Measurements from ENCODE around the gene TRAF3IP3.

Gene TRAF3IP3

GRCh38 chr1:209751627-209752231, 4.1 kb upstream of the TRAF3IP3 start:
- H3K9ac ChIP-seq (ENCODE audit: low read depth, low read length): no peak overlapping the region
- H3K4me1 ChIP-seq (ENCODE audit: insufficient read depth, low read length): peaks cover 13% of the 10 kb centered on the region
- no peak overlapping the region for H3K4me3 ChIP-seq (ENCODE audit: low read length)
- no peaks in the 10 kb centered on the region for H3K36me3 ChIP-seq (ENCODE audit: insufficient read depth, low read length)
- no peaks in the 10 kb centered on the region for H3K9me3 ChIP-seq (ENCODE audit: insufficient read depth, low read depth, low read length)
- 87% methylated on average over 5 of the region's 5 CpGs for WGBS
- peaks cover 10% of the 10 kb centered on the region for H3K27me3 ChIP-seq (ENCODE audit: insufficient read depth, low read length)
- H3K27ac ChIP-seq (ENCODE audit: low read depth, low read length): no peak overlapping the region

- Histone ChIP-seq H3K4me1 (ENCODE audit: insufficient read depth, low read length) (peaks cover 13% of the 10 kb centered on the region), H3K36me3 (ENCODE audit: insufficient read depth, low read length) (no peaks in the 10 kb centered on the region), H3K27ac (ENCODE audit: low read depth, low read length) (no peak overlapping the region), H3K9me3 (ENCODE audit: insufficient read depth, low read depth, low read length) (no peaks in the 10 kb centered on the region), H3K27me3 (ENCODE audit: insufficient read depth, low read length) (peaks cover 10% of the 10 kb centered on the region), H3K4me3 (ENCODE audit: low read length) (no peak overlapping the region), H3K9ac (ENCODE audit: low read depth, low read length) (no peak overlapping the region)
- WGBS: 93% methylated on average over 2 of the region's 3 CpGs
Observed at GRCh38 chr1:209752890-209753289, 3.0 kb upstream of the TRAF3IP3 start.

GRCh38 chr1:209755256-209755655, 597 bp upstream of the TRAF3IP3 start:
- 100% methylated on average over 1 of the region's 1 CpG for WGBS
- H3K9ac ChIP-seq (ENCODE audit: low read depth, low read length): no peak overlapping the region
- H3K4me1 ChIP-seq (ENCODE audit: insufficient read depth, low read length): no peaks in the 10 kb centered on the region
- H3K27ac ChIP-seq (ENCODE audit: low read depth, low read length): no peak overlapping the region
- H3K4me3 ChIP-seq (ENCODE audit: low read length): no peak overlapping the region
- H3K36me3 ChIP-seq (ENCODE audit: insufficient read depth, low read length): no peaks in the 10 kb centered on the region
- peaks cover 3% of the 10 kb centered on the region; the same call in 1 of the 2 replicates for H3K27me3 ChIP-seq (ENCODE audit: insufficient read depth, low read length)
- H3K9me3 ChIP-seq (ENCODE audit: insufficient read depth, low read depth, low read length): no peaks in the 10 kb centered on the region

DNA sequence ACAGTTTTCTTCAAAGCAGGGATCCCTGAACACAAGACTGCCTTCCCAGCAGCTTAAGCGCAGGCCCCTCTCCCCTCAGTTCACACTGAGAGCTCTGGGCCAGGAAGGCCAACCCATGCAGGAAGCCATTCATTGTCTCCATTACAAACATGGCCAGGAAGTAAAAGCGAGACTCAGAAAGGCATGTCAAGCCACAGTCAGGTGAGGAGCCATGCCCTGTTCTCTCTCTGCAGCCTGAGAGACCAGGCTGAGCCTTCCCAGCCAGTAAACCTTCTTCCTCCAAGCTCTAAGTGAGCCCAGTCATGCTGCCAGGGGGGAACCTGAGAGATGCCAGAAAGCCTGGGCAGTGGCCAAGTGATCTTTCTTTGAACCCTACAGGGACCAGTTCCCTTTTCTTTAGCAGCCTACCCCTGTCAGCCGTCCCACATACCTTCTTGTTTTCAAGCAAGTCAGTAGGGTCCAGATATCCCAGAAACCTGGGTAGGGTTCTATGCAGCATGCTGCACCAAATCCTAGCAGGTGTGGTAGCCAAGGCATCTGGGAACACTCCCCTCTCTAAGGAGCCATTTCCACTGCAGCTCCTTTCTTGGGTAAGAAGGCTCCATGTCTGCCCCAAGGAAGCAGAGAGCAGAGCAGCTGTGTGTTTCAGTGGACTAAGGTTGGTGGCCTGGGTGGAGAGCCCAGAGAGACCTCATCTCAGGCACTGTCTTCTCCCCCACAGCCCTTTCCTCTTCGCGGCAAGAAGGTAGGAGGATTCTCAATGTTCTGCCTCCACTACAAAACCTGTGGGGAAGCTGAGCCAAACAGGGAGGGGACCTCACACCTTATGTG, 977 bp downstream of the TRAF3IP3 start:
- Histone ChIP-seq H3K4me3 (ENCODE audit: low read length) (no peak overlapping the region), H3K9me3 (ENCODE audit: insufficient read depth, low read depth, low read length) (no peaks in the 10 kb centered on the region), H3K4me1 (ENCODE audit: insufficient read depth, low read length) (no peaks in the 10 kb centered on the region), H3K27me3 (ENCODE audit: insufficient read depth, low read length) (peaks cover 3% of the 10 kb centered on the region; the same call in 1 of the 2 replicates), H3K36me3 (ENCODE audit: insufficient read depth, low read length) (no peaks in the 10 kb centered on the region), H3K27ac (ENCODE audit: low read depth, low read length) (no peak overlapping the region), H3K9ac (ENCODE audit: low read depth, low read length) (no peak overlapping the region)
- WGBS: 91% methylated on average over 5 of the region's 5 CpGs

DNA sequence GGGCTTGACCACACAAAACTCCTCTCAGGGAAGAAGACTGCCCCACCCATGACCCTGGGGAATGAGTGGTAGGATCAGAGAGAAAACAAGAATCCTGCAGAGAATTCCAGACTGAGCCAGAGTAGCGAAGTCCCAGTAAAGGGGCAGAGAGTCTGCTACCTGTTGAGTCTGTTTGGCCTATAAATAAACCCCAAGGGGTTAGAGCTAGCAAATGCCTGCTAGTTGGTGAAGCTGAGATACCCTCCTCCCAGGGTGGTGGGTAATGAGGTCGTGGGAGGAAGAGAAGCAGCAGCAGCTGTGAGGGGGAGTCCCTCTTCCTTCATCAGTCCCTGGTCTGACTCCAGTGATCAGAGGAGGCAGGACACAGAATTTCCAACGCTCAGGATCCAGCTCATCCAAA, 2.5 kb downstream of the TRAF3IP3 start:
- no peak overlapping the region for H3K27ac ChIP-seq (ENCODE audit: low read depth, low read length)
- no peak overlapping the region for H3K4me3 ChIP-seq (ENCODE audit: low read length)
- no peaks in the 10 kb centered on the region for H3K9me3 ChIP-seq (ENCODE audit: insufficient read depth, low read depth, low read length)
- 77% methylated on average over 3 of the region's 3 CpGs for WGBS
- no peaks in the 10 kb centered on the region for H3K36me3 ChIP-seq (ENCODE audit: insufficient read depth, low read length)
- peaks cover 6% of the 10 kb centered on the region for H3K27me3 ChIP-seq (ENCODE audit: insufficient read depth, low read length)
- no peaks in the 10 kb centered on the region for H3K4me1 ChIP-seq (ENCODE audit: insufficient read depth, low read length)
- H3K9ac ChIP-seq (ENCODE audit: low read depth, low read length): no peak overlapping the region

GRCh38 chr1:209759829-209760359, 4.0 kb downstream of the TRAF3IP3 start:
- H3K36me3 ChIP-seq (ENCODE audit: insufficient read depth, low read length): no peaks in the 10 kb centered on the region
- H3K4me3 ChIP-seq (ENCODE audit: low read length): no peak overlapping the region
- peaks cover 6% of the 10 kb centered on the region for H3K27me3 ChIP-seq (ENCODE audit: insufficient read depth, low read length)
- H3K4me1 ChIP-seq (ENCODE audit: insufficient read depth, low read length): no peaks in the 10 kb centered on the region
- WGBS: 89% methylated on average over 12 of the region's 12 CpGs
- H3K27ac ChIP-seq (ENCODE audit: low read depth, low read length): no peak overlapping the region
- H3K9me3 ChIP-seq (ENCODE audit: insufficient read depth, low read depth, low read length): no peaks in the 10 kb centered on the region
- no peak overlapping the region for H3K9ac ChIP-seq (ENCODE audit: low read depth, low read length)

DNA sequence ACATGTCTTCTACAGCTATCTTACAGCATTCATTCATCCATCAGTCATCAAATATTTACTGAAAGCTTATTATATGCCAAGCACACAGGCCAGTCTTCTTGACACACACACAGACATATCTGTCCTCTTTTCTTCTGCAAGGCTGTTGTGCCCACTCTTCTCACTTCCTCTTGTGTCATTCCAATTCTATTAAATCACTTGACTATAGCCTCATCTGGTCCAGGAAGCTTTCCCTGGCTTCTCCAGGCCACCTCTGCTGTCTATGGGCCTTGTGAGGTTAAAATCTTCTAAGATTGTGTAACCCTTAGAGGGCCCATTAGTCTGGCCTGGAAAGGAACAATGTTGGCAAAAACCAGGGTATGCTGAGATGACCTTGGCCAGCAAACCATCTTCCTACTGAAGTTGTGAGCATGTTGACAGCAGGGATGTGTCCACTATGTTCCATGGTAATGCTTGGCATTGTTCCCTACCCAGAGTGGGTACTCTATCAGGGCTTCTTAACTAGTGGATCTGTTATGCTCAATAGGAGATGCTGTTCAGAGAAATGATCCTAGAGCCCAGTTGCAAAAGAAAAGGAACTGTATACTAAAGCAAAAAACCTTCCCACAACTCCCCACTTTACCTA, 5.3 kb downstream of the TRAF3IP3 start:
- H3K9ac ChIP-seq (ENCODE audit: low read depth, low read length): no peak overlapping the region
- H3K4me1 ChIP-seq (ENCODE audit: insufficient read depth, low read length): no peaks in the 10 kb centered on the region
- no peak overlapping the region for H3K4me3 ChIP-seq (ENCODE audit: low read length)
- peaks cover 6% of the 10 kb centered on the region for H3K27me3 ChIP-seq (ENCODE audit: insufficient read depth, low read length)
- no peaks in the 10 kb centered on the region for H3K9me3 ChIP-seq (ENCODE audit: insufficient read depth, low read depth, low read length)
- H3K27ac ChIP-seq (ENCODE audit: low read depth, low read length): no peak overlapping the region
- H3K36me3 ChIP-seq (ENCODE audit: insufficient read depth, low read length): no peaks in the 10 kb centered on the region

DNA sequence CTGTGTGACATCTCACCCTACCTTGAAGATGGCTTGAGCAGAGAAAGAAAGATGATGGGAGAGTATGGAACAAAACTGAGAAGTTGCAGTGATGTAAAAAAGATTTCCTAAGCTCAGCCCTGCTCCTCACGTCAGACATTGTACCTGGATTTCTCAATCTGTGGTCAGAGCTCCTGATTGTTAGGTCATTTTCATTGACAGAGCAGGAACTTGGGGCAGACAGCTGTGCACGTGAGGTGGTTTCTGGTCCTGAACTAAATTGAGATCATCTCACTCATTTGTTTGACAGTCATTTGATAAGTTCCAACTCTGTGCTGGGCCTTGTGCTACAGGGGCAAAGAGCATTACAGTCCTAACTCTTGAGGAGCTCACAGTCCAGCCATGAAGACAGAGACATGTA, 10.2 kb downstream of the TRAF3IP3 start:
- H3K27ac ChIP-seq (ENCODE audit: low read depth, low read length): no peak overlapping the region
- no peak overlapping the region for H3K9ac ChIP-seq (ENCODE audit: low read depth, low read length)
- no peak overlapping the region for H3K4me3 ChIP-seq (ENCODE audit: low read length)
- H3K27me3 ChIP-seq (ENCODE audit: insufficient read depth, low read length): peaks cover 3% of the 10 kb centered on the region; the same call in 1 of the 2 replicates
- WGBS: 95% methylated on average over 2 of the region's 2 CpGs
- 0 out of 2 replicates have a peak, but pooled peaks cover 3% of the 10 kb centered on the region for H3K4me1 ChIP-seq (ENCODE audit: insufficient read depth, low read length)
- no peaks in the 10 kb centered on the region for H3K9me3 ChIP-seq (ENCODE audit: insufficient read depth, low read depth, low read length)
- H3K36me3 ChIP-seq (ENCODE audit: insufficient read depth, low read length): no peaks in the 10 kb centered on the region

GRCh38 chr1:209767096-209767495, 11.2 kb downstream of the TRAF3IP3 start:
- Histone ChIP-seq H3K27ac (ENCODE audit: low read depth, low read length) (no peak overlapping the region), H3K27me3 (ENCODE audit: insufficient read depth, low read length) (peaks cover 2% of the 10 kb centered on the region; the same call in 1 of the 2 replicates), H3K36me3 (ENCODE audit: insufficient read depth, low read length) (no peaks in the 10 kb centered on the region), H3K4me1 (ENCODE audit: insufficient read depth, low read length) (0 out of 2 replicates have a peak, but pooled peaks cover 3% of the 10 kb centered on the region), H3K9me3 (ENCODE audit: insufficient read depth, low read depth, low read length) (no peaks in the 10 kb centered on the region), H3K9ac (ENCODE audit: low read depth, low read length) (no peak overlapping the region), H3K4me3 (ENCODE audit: low read length) (no peak overlapping the region)

DNA sequence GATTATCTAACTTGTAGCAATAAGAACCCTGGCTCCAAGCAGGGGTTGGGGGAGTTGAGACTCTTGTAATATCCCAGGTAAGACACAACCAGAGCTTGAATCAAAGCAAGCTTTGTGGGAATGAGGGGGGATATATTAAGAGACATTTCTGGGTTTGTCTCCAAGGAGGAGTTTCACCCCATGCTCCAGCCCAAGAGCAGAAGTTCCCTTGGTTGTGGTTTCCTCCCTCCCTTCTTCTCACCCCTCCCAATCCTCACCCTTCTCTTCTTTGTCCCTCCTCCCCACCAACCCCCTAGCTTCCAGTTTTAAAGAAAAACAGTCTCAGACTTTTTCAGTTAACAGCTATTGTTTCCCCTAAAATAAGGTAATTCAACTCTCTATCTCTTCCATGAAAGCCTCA, 11.9 kb downstream of the TRAF3IP3 start:
- H3K9ac ChIP-seq (ENCODE audit: low read depth, low read length): no peak overlapping the region
- no peaks in the 10 kb centered on the region for H3K9me3 ChIP-seq (ENCODE audit: insufficient read depth, low read depth, low read length)
- 0 out of 2 replicates have a peak, but pooled peaks cover 1% of the 10 kb centered on the region for H3K27me3 ChIP-seq (ENCODE audit: insufficient read depth, low read length)
- H3K27ac ChIP-seq (ENCODE audit: low read depth, low read length): no peak overlapping the region
- 0 out of 2 replicates have a peak, but pooled peaks cover 3% of the 10 kb centered on the region for H3K4me1 ChIP-seq (ENCODE audit: insufficient read depth, low read length)
- no peaks in the 10 kb centered on the region for H3K36me3 ChIP-seq (ENCODE audit: insufficient read depth, low read length)
- H3K4me3 ChIP-seq (ENCODE audit: low read length): no peak overlapping the region

DNA sequence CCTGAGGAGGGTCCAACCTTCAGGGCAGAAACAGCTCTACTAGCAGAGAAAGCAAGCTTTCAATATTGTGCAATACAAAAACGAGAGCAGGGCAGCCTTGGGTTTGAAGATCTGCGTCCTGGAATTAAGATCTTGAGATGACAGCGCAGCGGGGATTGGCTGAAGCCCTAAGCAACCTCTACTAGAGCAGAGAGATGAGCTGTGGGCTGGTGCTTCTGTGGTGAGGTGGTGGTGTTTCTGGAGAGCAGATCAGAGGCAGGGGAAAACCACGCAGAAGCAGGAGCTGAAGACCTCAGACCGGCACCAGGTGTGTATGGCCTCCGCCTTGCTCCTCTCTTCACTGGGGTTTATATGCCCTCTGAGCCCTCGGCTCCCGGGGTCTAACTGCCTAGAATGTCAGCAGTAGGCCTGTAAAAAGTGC, 12.5 kb downstream of the TRAF3IP3 start:
- H3K9ac ChIP-seq (ENCODE audit: low read depth, low read length): no peak overlapping the region
- H3K9me3 ChIP-seq (ENCODE audit: insufficient read depth, low read depth, low read length): no peaks in the 10 kb centered on the region
- peaks cover 2% of the 10 kb centered on the region; the same call in 1 of the 2 replicates for H3K27me3 ChIP-seq (ENCODE audit: insufficient read depth, low read length)
- H3K4me1 ChIP-seq (ENCODE audit: insufficient read depth, low read length): 0 out of 2 replicates have a peak, but pooled peaks cover 3% of the 10 kb centered on the region
- no peaks in the 10 kb centered on the region for H3K36me3 ChIP-seq (ENCODE audit: insufficient read depth, low read length)
- no peak overlapping the region for H3K27ac ChIP-seq (ENCODE audit: low read depth, low read length)
- 96% methylated on average over 9 of the region's 9 CpGs for WGBS
- H3K4me3 ChIP-seq (ENCODE audit: low read length): no peak overlapping the region

Measured in HUES64 (cell line).